Osteocyte (in vitro differentiated cells): ENCODE data around the gene ITGB4. TPM values are rescaled to one million over a fixed set of nuclear protein-coding genes. Genes with fewer than 3 reads are reported as not detected.

ENCODE experiments used
- DNase-seq: peaks from one replicate; pipeline ENCODE4 v3.0.0; 2021; ENCODE audit warnings: mixed read lengths; ENCODE audit not compliant: unreplicated experiment; ENCODE audit errors: extremely low spot score
- H3K27ac Mint-ChIP-seq: one replicate; pipeline ENCODE4 v1.8.0; 2021; ENCODE audit warnings: mild to moderate bottlenecking, mixed read lengths; ENCODE audit not compliant: unreplicated experiment
- H3K27me3 Mint-ChIP-seq: one replicate; pipeline ENCODE4 v1.8.0; 2021; ENCODE audit warnings: mixed read lengths; ENCODE audit not compliant: unreplicated experiment
- H3K36me3 Mint-ChIP-seq: one replicate; pipeline ENCODE4 v1.8.0; 2021; ENCODE audit warnings: mixed read lengths; ENCODE audit not compliant: unreplicated experiment
- H3K4me1 Mint-ChIP-seq: one replicate; pipeline ENCODE4 v1.8.0; 2021; ENCODE audit warnings: mixed read lengths; ENCODE audit not compliant: unreplicated experiment
- H3K4me3 Mint-ChIP-seq: one replicate; pipeline ENCODE4 v1.8.0; 2021; ENCODE audit warnings: mild to moderate bottlenecking, moderate library complexity, mixed read lengths; ENCODE audit not compliant: unreplicated experiment
- H3K9me3 Mint-ChIP-seq: one replicate; pipeline ENCODE4 v1.8.0; 2021; ENCODE audit warnings: mixed read lengths; ENCODE audit not compliant: unreplicated experiment
- CTCF ChIP-seq: fragments of 200-600 bp; sonication (generic); IDR thresholded peaks from 2 replicates; pipeline ENCODE4 v1.5.0; 2021; ENCODE audit warnings: antibody characterized with exemption, mild to moderate bottlenecking, moderate library complexity
- total RNA-seq: library from RNA; stranded (reverse); gene quantifications from 2 replicates; pipeline ENCODE4 v1.2.1, GENCODE V29; 2021

ITGB4 gene
- total RNA-seq, 1 donor from 2014 or later, result 460 TPM

GRCh38 chr17:75752802-75753513, 31.7 kb downstream of the ITGB4 start:
- Mint-ChIP-seq H3K27me3 (no peaks in the 10 kb centered on the region), H3K27ac (no peak overlapping the region), H3K4me3 (no peak overlapping the region), H3K36me3 (peaks cover 33% of the 10 kb centered on the region), H3K9me3 (no peaks in the 10 kb centered on the region), H3K4me1 (peaks cover 21% of the 10 kb centered on the region)
- TF ChIP-seq CTCF, result no peak
- DNase-seq, result no peak

- no peaks in the 10 kb centered on the region for H3K27me3 Mint-ChIP-seq
- H3K9me3 Mint-ChIP-seq, result no peaks in the 10 kb centered on the region
- H3K4me1 Mint-ChIP-seq, result peaks cover 21% of the 10 kb centered on the region
- peaks cover 32% of the 10 kb centered on the region for H3K36me3 Mint-ChIP-seq
- TF ChIP-seq CTCF, result peak; percentile 66
- H3K4me3 Mint-ChIP-seq, result no peak overlapping the region
- H3K27ac Mint-ChIP-seq, result no peak overlapping the region
- DNase-seq, result peak; percentile 86
Observed at GRCh38 chr17:75753514-75754377, 32.5 kb downstream of the ITGB4 start.

GRCh38 chr17:75754378-75755204, 33.3 kb downstream of the ITGB4 start:
- DNase-seq, result no peak
- Mint-ChIP-seq H3K27me3 (no peaks in the 10 kb centered on the region), H3K36me3 (peaks cover 30% of the 10 kb centered on the region), H3K4me1 (peaks cover 18% of the 10 kb centered on the region), H3K9me3 (no peaks in the 10 kb centered on the region), H3K4me3 (no peak overlapping the region), H3K27ac (peak overlapping the region; percentile 67)
- no peak for TF ChIP-seq CTCF

GRCh38 chr17:75755205-75755901, 34.1 kb downstream of the ITGB4 start:
- Mint-ChIP-seq H3K27ac (peak overlapping the region; percentile 10), H3K4me1 (peaks cover 13% of the 10 kb centered on the region), H3K4me3 (no peak overlapping the region), H3K27me3 (no peaks in the 10 kb centered on the region), H3K36me3 (peaks cover 24% of the 10 kb centered on the region), H3K9me3 (no peaks in the 10 kb centered on the region)
- peak; percentile 84 for DNase-seq
- TF ChIP-seq CTCF, result no peak
